ENCODE measurements around the gene KIF16B. TPM values are rescaled to one million over a fixed set of nuclear protein-coding genes. Genes with fewer than 3 reads are reported as not detected.

The KIF16B gene
- total and polyA plus RNA-seq, 2 donors (not counting 3 experiments of a cell fraction or from before 2014, with no cell fraction given), result 2.9 to 8.8 TPM

DNA sequence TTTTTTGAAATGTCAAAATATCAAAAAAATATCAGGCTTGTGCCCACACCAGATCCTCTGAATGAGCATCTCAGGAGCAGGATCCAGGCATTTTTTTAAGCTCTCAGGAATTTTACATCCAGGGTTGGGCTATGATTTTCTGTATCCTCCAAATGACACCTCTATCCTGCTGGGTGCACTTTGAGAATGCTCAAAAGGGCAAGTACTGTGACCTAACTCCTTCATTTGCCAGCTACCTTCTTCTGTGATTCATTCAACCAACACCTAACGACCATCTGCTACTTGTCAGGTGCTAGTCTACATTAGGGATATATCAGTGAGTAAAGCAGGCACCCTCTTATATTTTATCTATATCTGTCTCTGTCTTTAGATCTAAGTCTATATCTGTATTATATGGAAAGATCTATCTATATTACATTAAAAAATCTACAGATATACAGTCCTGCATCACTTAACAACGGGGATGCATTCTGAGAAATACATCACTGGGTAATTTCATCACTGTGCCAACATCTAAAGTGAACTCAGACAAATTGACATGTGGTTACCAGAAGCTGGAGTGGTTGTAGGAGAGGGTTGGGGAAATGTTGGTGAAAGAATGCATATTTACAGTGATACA, 131.6 kb downstream of the KIF16B start:
- Histone ChIP-seq H3K9me3 (replicated peaks; ENCODE audit: control insufficient read depth, insufficient read depth, low read length) (no peaks in the 10 kb centered on the region), H3K36me3 (ENCODE audit: control insufficient read depth in 2 of 2, extremely low read depth in 1 of 2, insufficient read depth in 2 of 2, low read length in 2 of 2) (no peaks in the 10 kb centered on the region), H3K4me3 (replicated peaks in 1 of 3; ENCODE audit: insufficient read depth in 1 of 3, low read depth in 1 of 3, low read length in 3 of 3) (no peak overlapping the region), H3K4me2 (ENCODE audit: insufficient read depth, low read length) (no peak overlapping the region), H3K27me3 (ENCODE audit: control insufficient read depth in 2 of 2, insufficient read depth in 2 of 2, low read length in 2 of 2) (no peaks in the 10 kb centered on the region), H3K79me2 (ENCODE audit: control insufficient read depth, insufficient read depth, low read length) (no peaks in the 10 kb centered on the region), H3K9ac (replicated peaks; ENCODE audit: extremely low read depth, insufficient read depth, low read length) (no peak overlapping the region), H3K4me1 (ENCODE audit: control insufficient read depth, extremely low read depth, insufficient read depth, low read length) (no peaks in the 10 kb centered on the region), H4K20me1 (replicated peaks; ENCODE audit: control insufficient read depth, extremely low read depth, insufficient read depth, low read length) (no peaks in the 10 kb centered on the region), H3K9me1 (replicated peaks; ENCODE audit: control insufficient read depth, extremely low read depth, insufficient read depth, low read length) (no peaks in the 10 kb centered on the region), H3K27ac (ENCODE audit: insufficient read depth, low read depth, low read length) (no peak overlapping the region), H2AFZ (ENCODE audit: low read depth, low read length) (no peak overlapping the region)
- FAIRE-seq, result no peak
- ChIA-PET CTCF (no interaction called here), POLR2A (no interaction called here)
- TF ChIP-seq, protein P1, sequence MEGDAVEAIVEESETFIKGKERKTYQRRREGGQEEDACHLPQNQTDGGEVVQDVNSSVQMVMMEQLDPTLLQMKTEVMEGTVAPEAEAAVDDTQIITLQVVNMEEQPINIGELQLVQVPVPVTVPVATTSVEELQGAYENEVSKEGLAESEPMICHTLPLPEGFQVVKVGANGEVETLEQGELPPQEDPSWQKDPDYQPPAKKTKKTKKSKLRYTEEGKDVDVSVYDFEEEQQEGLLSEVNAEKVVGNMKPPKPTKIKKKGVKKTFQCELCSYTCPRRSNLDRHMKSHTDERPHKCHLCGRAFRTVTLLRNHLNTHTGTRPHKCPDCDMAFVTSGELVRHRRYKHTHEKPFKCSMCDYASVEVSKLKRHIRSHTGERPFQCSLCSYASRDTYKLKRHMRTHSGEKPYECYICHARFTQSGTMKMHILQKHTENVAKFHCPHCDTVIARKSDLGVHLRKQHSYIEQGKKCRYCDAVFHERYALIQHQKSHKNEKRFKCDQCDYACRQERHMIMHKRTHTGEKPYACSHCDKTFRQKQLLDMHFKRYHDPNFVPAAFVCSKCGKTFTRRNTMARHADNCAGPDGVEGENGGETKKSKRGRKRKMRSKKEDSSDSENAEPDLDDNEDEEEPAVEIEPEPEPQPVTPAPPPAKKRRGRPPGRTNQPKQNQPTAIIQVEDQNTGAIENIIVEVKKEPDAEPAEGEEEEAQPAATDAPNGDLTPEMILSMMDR (IDR thresholded peaks at IDR 0.05; ENCODE audit: extremely low read depth in 1 of 2, insufficient read depth in 1 of 2, low read depth in 1 of 2, low read length in 2 of 2), result no peak
- TF ChIP-seq JUN (IDR thresholded peaks at IDR 0.05; ENCODE audit: borderline replicate concordance, insufficient read depth, insufficient read length, low read depth) (no peak), GATA2 (IDR thresholded peaks at IDR 0.05; ENCODE audit: insufficient read depth, insufficient read length, low read depth, low read length) (no peak), MYC (IDR thresholded peaks at IDR 0.05; ENCODE audit: low read depth, low read length) (no peak), FOS (IDR thresholded peaks at IDR 0.05; ENCODE audit: borderline replicate concordance, insufficient read depth, low read length) (no peak)
- TF ChIP-seq, protein P2, sequence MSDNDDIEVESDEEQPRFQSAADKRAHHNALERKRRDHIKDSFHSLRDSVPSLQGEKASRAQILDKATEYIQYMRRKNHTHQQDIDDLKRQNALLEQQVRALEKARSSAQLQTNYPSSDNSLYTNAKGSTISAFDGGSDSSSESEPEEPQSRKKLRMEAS (IDR thresholded peaks at IDR 0.05; ENCODE audit: insufficient read depth, insufficient read length), result no peak
- DNase-seq (ENCODE audit: low read depth, low spot score), result no peak
- dilution Hi-C loops (cut with MboI; ENCODE audit: extremely low pct_ligation_motif_present, low sequenced_read_pairs), result no loop called here
- intact Hi-C loops (cut with micrococcal nuclease), result no loop called here
- no TSS peak for BruUV-seq (replicated peaks)
